HG02759 (cell line): ENCODE results near the gene MEA1.

Source experiments
- ATAC-seq: cut with Tn5 transposase; IDR thresholded peaks from one replicate; pipeline ENCODE4 v1.9.1; 2021; ENCODE audit warnings: mild to moderate bottlenecking, moderate library complexity; ENCODE audit not compliant: unreplicated experiment

The MEA1 gene

DNA sequence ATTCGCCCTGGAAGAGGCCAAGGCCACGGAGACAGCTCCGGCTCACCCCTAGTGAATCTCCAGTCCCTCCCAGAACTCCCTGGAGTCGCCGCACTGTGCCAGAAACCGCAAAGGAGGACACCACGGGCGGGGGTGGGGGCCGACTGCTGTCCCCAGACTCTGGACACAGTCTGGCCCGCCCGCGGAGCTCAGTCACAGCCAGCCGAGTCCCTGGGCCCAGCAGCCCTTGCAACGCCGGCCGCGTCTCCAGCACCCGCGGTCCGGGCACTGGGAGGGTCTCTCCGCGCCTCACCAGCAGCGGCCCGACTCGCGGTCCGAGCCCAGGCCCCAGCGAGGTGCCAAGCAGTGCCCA lies 35.3 kb downstream of the MEA1 start:
- no peak for ATAC-seq

DNA sequence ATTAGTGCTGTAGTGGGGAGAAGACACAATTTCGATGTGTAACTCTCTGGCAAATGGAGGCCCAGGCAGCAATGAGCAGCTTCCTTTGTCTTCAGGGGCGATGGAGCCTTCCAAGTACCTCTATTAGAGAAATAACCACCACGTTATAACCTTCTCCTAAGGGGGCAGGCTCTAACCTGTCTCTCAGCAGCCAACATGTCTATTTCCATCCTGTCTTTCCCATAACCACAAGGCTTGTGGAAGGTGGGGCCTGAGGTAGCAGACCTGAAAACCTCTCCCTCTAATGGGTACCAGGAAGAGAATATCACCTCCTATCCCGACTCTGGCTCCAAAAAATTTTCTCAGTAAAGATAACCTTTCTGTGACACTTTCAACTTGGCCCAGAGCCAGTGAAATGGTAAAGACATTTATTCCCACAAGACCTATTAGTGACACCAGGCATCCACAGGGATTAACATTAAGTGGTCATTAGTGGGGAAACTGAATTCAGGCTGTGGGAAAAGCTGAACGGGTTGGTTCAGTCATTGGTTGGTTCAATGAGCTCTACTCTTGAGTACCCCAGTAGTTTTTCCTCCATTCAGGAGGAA lies 38.7 kb downstream of the MEA1 start:
- no peak for ATAC-seq

DNA sequence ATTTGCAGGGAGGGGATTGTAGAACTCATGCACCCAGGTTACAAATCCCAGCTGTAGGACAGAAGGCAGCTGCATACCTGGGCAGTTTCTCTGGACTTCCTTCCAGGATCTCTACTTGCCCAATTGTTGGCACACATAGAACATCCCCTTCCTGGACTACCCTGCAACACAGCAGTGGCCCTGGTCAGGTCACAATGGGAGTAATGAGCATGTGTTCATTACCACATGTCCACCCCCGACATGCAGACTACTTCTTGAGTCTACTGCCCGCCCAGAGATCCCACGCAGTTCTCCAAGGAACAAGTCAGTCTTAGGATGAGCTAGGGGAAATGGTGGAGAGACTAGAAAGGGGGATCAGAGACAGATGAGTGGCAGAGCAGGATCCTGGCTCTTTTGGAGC lies 39.8 kb downstream of the MEA1 start:
- no peak for ATAC-seq

DNA sequence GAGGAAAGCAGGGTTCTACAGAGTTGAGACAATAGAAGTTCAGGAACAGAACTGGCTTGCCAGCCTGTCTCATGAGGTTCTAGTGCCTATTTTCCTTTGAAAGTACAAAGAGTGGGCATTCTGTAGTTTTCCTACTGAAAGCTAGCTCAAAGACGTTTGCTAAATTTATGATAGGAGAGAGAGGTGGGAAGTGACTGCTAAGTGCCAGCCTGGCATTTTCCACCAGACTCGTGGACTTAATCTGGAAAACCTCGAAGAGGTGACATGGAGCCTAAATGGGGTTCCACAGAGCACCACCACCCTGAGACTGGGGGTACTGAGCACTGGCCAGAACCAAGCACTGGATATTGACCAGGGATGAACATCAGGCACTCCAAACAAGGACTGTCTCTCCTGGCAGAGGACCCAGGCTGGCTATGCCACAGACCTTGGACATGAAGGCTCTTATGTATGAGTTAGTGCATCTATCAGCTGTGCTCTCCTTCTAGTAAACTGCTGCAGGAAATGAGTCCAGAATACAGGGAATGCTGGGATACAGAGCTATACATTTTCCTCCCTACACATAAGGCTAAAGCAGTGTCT lies 41.9 kb downstream of the MEA1 start:
- ATAC-seq: no peak

DNA sequence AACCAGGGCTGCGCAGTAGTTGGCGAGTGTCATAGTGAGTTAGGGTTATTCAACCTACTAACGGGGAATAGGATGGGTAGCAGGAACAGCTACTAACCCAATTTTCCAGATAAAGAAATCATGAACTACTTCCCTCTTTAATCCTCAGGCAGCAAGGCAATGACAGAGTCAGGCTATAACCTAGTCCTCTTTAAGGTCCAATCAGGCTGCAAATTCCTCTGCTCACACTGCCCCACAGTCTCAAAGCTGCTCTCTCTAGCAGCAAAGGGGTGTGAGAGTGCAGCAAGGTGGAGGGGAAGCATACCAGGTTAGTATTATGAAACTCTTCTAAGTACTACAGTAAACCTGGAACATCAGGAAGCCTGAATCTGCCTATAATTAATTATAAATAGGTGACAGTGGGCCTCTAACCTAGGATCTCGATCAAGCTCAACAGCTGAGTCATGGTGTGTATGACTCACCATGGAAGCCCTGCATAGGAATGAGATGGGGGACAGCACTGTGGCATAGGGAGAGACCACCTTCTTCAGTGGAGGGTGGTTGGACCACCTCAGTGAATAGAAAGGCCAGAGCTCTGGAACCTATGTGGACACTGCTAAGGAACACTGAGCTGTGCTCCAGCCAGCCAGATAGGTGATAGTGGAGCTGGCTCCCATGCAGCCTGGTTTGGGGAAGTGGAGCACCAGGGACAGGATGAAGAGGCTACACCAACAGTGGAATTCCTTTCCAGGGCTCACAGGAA lies 42.7 kb downstream of the MEA1 start:
- no peak for ATAC-seq

DNA sequence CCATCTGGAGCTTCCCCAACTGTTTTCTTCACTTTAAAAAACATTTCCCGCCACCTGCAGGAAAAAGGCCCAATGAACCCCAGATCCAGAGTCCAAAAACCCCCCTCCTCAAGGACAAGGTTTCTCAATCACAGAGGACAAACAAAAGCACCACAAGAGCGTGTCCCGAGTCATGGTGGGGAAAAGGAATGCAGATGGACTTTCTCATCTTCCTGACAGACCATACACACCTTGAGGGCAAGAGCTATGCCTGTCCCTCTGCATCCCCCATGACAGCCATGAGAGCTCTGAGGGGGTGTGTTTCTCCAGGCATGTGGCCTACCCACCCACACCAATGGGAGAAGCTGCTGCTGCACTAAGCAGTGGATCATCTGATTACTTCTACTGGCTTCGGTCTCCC lies 43.8 kb downstream of the MEA1 start:
- no peak for ATAC-seq

DNA sequence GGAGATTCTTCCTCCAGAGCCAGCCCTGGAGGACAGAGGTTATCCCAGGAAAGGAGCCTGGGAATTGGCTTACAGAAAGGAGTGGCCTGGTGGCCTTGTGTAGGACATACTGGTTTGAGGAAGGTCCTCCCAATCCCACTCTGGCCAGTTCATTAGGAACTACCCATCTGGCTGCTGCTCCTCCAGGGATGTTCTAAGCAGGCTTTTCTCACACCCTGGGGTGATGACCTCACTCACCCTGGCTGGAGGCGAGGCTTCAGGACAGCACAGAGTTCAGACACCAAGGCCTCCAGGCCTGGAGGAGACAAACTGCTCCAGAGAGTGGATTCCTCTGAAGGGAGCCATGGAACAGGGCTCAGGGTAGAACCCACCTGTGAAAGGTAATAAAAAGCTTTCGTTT lies 44.3 kb downstream of the MEA1 start:
- no peak for ATAC-seq

DNA sequence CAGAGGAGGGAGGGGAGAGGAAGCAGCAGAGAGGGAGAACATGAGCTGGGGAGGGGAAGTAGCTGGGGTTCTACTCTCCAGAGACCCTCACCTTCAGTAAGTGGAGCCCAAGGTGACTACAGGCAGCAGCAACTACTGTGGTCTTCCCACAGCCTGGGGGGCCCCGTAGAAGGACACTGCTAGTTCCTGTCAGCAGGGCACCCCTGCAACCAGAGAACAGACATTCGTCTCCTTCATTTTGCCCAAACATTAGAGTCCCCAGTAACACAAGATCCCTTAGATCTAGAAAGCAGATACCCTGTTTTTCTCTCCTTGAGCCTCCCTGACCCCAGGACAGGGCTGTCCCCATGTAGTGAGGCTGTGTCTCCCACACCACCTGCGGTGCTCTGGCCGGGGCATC lies 45.0 kb downstream of the MEA1 start:
- ATAC-seq: no peak

DNA sequence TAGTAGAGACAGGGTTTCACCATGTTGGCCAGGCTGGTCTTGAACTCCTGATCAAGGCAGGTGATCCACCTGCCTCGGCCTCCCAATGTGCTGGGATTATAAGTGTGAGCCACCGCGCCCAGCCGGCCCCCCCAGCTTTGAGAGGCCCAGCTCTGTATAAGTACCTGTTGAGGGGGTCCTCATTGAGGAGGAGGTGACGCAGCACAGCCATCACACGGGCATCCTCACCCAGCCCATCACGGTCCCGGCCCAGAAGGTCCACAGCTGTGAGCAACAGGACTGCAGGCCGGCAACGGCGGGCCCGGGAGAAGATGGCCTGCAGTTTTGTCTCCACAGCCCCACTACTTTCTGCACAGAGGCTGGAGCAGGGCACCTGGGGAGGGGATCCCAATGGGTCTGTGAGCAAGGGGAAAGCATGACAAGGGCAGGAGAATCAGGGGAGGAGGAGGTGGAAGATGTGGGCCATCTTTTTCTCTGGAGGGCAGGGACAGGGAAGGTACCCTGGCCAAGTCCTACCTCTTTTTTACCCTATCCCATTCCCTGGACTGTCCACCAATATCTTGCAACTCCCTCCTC lies 45.5 kb downstream of the MEA1 start:
- no peak for ATAC-seq

DNA sequence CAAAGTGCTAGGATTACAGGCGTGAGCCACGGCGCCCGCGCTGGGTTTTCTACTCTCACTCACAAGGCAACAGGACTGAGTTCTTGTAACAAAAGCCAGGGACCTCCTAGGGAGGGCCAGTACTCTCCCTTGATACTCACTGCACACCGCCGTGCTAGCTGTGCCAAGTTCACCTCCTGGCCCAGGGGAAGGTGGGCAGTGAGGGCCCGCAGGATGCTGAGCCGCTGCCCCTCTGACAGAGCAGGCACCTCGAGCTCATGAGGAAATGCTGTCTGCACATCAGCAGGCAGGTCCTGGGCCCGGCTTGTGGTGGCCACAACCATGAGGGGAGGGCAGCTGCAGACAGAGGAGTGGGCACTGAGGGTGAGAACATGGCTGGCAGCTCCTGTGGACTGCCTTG lies 46.5 kb downstream of the MEA1 start:
- no peak for ATAC-seq

DNA sequence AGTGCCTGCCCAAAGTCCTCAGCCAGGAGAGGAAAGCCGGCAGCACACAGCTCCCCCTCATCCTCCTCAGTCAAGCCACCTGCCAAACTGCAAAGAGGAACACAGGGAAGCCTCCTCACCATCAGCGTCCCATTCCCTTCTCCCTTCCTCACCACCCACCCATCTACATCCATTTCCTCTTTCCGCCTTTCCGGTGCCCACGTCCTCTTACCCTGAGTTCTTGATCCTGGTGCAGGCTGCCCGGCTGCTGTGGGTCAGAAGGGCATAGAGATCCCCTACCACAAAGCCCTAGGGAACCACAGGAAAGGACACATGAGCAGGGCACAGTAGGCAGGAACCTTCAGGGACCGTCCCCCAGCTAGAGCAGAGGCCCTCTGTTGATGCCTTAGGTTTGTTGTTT lies 47.2 kb downstream of the MEA1 start:
- ATAC-seq: no peak

DNA sequence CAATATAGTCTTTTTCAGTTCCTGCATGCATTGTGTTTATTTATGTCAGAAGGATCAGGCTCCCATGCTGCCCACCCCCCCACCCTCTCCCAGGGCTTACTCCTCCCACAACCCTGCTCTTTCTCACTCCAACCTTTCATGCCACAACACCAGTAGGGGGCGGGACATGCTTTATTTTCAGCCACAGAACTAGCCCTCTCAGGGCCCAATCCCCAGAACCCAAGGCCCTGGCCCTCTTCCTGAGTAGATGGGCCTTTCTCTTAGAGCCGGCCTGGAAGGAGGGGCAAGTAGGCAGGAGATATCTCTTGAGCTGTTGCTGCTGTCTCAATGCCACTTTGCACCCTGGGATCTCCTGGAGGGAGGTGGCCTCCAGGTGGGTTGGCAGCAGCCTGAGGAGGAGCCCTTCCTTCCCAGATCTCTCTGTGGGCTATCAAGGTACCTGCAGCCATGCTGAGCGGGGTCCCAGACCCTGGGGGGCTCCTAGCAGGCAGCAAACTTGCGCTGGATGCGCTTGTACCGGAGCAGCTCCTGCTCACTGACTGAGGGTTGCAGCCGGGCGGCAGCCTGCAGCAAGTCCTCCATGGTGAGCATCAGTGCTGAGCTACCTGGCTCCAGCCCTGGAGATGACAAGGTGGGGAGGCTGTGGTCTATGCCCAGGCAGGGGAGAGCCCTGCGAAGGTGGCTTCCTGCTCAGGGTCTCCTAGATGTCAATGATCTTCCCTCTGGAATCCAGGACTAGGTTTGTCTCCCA lies 49.7 kb downstream of the MEA1 start:
- ATAC-seq: no peak

DNA sequence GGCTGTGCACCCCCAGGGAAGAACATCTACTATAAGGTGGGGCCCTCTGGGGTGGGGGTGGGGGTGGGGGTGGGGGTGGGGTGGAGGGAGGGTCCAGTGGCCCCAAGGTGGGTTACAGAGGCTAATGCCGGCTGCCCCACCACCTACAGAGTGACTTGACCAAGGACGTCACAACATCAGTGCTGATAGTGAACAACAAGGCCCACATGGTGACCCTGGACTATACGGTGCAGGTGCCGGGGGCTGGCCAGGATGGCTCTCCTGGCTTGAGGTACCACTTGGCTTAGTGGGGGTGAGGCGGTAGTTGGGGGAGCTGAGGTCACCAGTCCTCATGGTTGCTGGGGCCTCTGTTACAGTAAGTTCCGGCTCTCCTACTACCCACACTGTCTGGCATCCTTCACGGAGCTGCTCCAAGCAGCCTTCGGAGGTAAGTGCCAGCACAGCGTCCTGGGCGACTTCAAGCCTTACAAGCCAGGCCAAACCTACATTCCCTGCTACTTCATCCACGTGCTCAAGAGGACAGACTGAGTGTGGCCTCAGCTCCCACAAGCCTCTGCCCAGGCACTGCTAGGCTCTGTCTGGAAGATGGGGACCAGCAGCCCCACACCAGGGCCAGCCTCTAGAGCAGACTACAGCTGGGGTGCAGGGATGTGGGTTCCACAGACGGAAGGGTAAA lies 50.4 kb downstream of the MEA1 start:
- ATAC-seq: no peak

DNA sequence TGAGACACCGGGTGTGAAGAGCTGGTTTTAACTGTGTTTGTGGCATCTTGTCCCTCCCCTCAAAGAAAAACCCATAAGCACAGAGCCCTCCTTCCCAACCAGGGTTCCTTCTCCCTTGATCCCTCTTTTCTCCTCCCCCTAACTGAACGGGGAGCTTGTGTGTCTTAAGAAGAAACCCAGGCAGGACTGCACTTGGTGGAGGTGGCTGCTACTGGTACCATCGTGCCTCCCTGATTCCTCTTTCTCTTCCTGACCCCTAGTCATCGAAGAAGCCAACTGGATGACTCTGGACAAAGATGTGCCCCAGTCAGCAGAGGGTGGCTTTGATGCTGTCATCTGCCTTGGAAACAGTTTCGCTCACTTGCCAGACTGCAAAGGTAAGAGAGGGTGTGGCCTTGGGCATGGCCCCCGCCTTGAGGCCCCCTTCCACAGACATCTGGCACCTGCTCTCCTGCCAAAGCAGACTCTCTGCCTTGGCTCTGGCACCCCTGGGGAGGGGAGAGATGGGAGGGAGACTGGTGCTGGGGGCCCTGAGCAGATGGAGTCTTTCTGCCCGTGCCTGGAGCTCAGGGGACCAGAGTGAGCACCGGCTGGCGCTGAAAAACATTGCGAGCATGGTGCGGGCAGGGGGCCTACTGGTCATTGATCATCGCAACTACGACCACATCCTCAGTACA lies 51.1 kb downstream of the MEA1 start:
- ATAC-seq: no peak

DNA sequence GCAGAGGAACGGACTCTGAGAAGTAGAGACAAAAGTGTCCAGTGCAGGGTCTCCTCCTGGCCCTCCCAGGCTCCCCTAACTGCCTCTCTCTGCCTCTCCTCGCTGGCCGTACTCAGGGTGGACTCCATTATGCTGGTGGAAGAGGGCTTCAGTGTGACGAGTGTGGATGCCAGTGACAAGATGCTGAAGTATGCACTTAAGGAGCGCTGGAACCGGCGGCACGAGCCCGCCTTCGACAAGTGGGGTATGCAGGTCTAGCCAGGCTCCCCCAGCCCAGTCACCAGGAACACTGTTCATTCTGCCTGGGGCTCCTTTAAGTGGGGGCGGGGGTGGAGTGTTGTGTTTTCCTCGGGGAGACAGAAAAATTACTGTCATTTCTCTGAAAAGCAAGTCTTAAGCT lies 51.6 kb downstream of the MEA1 start:
- ATAC-seq: no peak
